Brain microvascular endothelial cell (primary cell): ENCODE data around the gene HRNR.
"Not testable (repeated sequence)": the region's sequence is repeated elsewhere in the genome, so short reads cannot be mapped to it uniquely, and the experiment has no call there.

Experiments
- DNase-seq: peaks from one replicate; pipeline ENCODE4 v3.0.0-alpha.2; 2020
- H3K27ac ChIP-seq: fragments of 250-450 bp; sonication (Bioruptor Pico); 2 replicates; pipeline ENCODE4 v1.5.1; 2020; ENCODE audit warnings: mild to moderate bottlenecking, moderate library complexity
- H3K27me3 ChIP-seq: fragments of 250-450 bp; sonication (Bioruptor Pico); replicated peaks from 2 replicates; pipeline ENCODE4 v1.5.1; 2020; ENCODE audit warnings: mild to moderate bottlenecking
- H3K36me3 ChIP-seq: fragments of 250-450 bp; sonication (Bioruptor Pico); replicated peaks from 2 replicates; pipeline ENCODE4 v1.5.1; 2020; ENCODE audit warnings: mild to moderate bottlenecking
- H3K4me3 ChIP-seq: 2 replicates; pipeline ENCODE4 v1.5.1; 2011; ENCODE audit warnings: low read depth, mild to moderate bottlenecking, control low read depth, low read length, moderate library complexity
- CTCF ChIP-seq: IDR thresholded peaks from 2 replicates; pipeline ENCODE4 v1.5.1; 2011; ENCODE audit warnings: low read depth, mild to moderate bottlenecking, moderate library complexity, low read length, control low read depth, inconsistent platforms; ENCODE audit errors: missing control alignments
- in situ Hi-C: cut with HindIII; loops from 2 replicates; pipeline ENCODE4 v1.10.0; 2017; ENCODE audit warnings: low sequenced_read_pairs, low pct_ligation_motif_present

The HRNR gene

GRCh38 chr1:152224093-152224492 lies at the start of gene HRNR:
TSS of gene HRNR (minus strand) at chr1:152224193. CDS start at chr1:152223253, 940 bp downstream.
- Histone ChIP-seq H3K27ac (no peak within 1 kb of the TSS), H3K27me3 (no peaks in the 10 kb centered on the region), H3K4me3 (no peak within 1 kb of the TSS), H3K36me3 (no peaks in the 10 kb centered on the region)
- no peak for DNase-seq
- in situ Hi-C loops, result no loop called here
- no peak for TF ChIP-seq CTCF

GRCh38 chr1:152256394-152256793 lies 32.4 kb upstream of the HRNR start:
- H3K4me3 ChIP-seq, H3K27ac ChIP-seq, DNase-seq, H3K27me3 ChIP-seq, H3K36me3 ChIP-seq, in situ Hi-C loops: not testable (repeated sequence)

- H3K4me3 ChIP-seq, result no peak overlapping the region
- in situ Hi-C loops, result no loop called here
- DNase-seq, result peak; percentile 1
- H3K36me3 ChIP-seq, result no peaks in the 10 kb centered on the region
- TF ChIP-seq CTCF, result no peak
- H3K27ac ChIP-seq, result no peak overlapping the region
- H3K27me3 ChIP-seq, result no peaks in the 10 kb centered on the region
These were observed 28.2 kb upstream of the HRNR start for GRCh38 chr1:152252157-152252556.

- no peaks in the 10 kb centered on the region for H3K36me3 ChIP-seq
- H3K4me3 ChIP-seq, result no peak overlapping the region
- DNase-seq, result no peak
- H3K27ac ChIP-seq, result no peak overlapping the region
- TF ChIP-seq CTCF, result no peak
- in situ Hi-C loops, result no loop called here
- no peaks in the 10 kb centered on the region for H3K27me3 ChIP-seq
These were observed 27.4 kb upstream of the HRNR start for GRCh38 chr1:152251391-152251790.

GRCh38 chr1:152247316-152247715 lies 23.3 kb upstream of the HRNR start:
- Histone ChIP-seq H3K27me3 (no peaks in the 10 kb centered on the region), H3K27ac (no peak overlapping the region), H3K36me3 (no peaks in the 10 kb centered on the region), H3K4me3 (no peak overlapping the region)
- no peak for TF ChIP-seq CTCF
- in situ Hi-C loops, result no loop called here
- DNase-seq, result no peak

GRCh38 chr1:152244576-152245273 lies 20.7 kb upstream of the HRNR start:
- in situ Hi-C loops, result no loop called here
- Histone ChIP-seq H3K36me3 (no peaks in the 10 kb centered on the region), H3K4me3 (no peak overlapping the region), H3K27ac (no peak overlapping the region), H3K27me3 (no peaks in the 10 kb centered on the region)
- TF ChIP-seq CTCF, result no peak
- no peak for DNase-seq
